Colon (tissue), 2 donors: Measurements from ENCODE around the gene MASP1.
"Not testable (repeated sequence)": the region's sequence is repeated elsewhere in the genome, so short reads cannot be mapped to it uniquely, and the experiment has no call there.

ENCODE experiments used
- FAIRE-seq: peaks from 2 replicates; lab custom pipeline; 2012; peaks lifted over from hg19 to GRCh38; lab: Jason Lieb, UNC
- donor health status: control.
- donor health status: control.

Gene MASP1

GRCh38 chr3:187227658-187228258 is 63.8 kb downstream of the MASP1 start:
- no peak for FAIRE-seq

GRCh38 chr3:187223799-187224198 is 67.7 kb downstream of the MASP1 start:
- no peak for FAIRE-seq

GRCh38 chr3:187222801-187223200 is 68.7 kb downstream of the MASP1 start:
- FAIRE-seq, result no peak

- FAIRE-seq, result no peak
These were observed 76.1 kb downstream of the MASP1 start for GRCh38 chr3:187215460-187215859.

GRCh38 chr3:187213616-187214015 is 77.9 kb downstream of the MASP1 start:
- FAIRE-seq, result no peak

- no peak for FAIRE-seq
These were observed 78.8 kb downstream of the MASP1 start for GRCh38 chr3:187212705-187213104.

GRCh38 chr3:187212196-187212545 is 79.4 kb downstream of the MASP1 start:
- no peak for FAIRE-seq

GRCh38 chr3:187211532-187212195 is 79.9 kb downstream of the MASP1 start:
- FAIRE-seq, result no peak

- no peak for FAIRE-seq
These were observed 80.8 kb downstream of the MASP1 start for GRCh38 chr3:187210545-187211327.

- no peak for FAIRE-seq
These were observed 81.4 kb downstream of the MASP1 start for GRCh38 chr3:187210091-187210490.

- FAIRE-seq, result no peak
These were observed 82.0 kb downstream of the MASP1 start for GRCh38 chr3:187209491-187209890.

GRCh38 chr3:187208159-187208558 is 83.4 kb downstream of the MASP1 start:
- FAIRE-seq, result no peak

- no peak for FAIRE-seq
These were observed 83.9 kb downstream of the MASP1 start for GRCh38 chr3:187207624-187208023.

GRCh38 chr3:187207062-187207461 is 84.5 kb downstream of the MASP1 start:
- FAIRE-seq, result no peak

GRCh38 chr3:187205683-187206082 is 85.9 kb downstream of the MASP1 start:
- FAIRE-seq, result no peak

GRCh38 chr3:187199463-187200050 is 92.0 kb downstream of the MASP1 start:
- not testable (repeated sequence) for FAIRE-seq

- FAIRE-seq, result no peak
These were observed 93.0 kb downstream of the MASP1 start for GRCh38 chr3:187198490-187198889.

GRCh38 chr3:187197335-187197649 is 94.2 kb downstream of the MASP1 start, which contains the start of gene RTP1:
TSS of gene RTP1 (plus strand) at chr3:187197486. CDS start at chr3:187197516, 30 bp downstream.
- no peak for FAIRE-seq

GRCh38 chr3:187196573-187197334 is 94.8 kb downstream of the MASP1 start:
- FAIRE-seq, result no peak

GRCh38 chr3:187193181-187193580 is 98.4 kb downstream of the MASP1 start:
- FAIRE-seq, result no peak

- FAIRE-seq, result no peak
These were observed 100.3 kb downstream of the MASP1 start for GRCh38 chr3:187191271-187191670.

GRCh38 chr3:187188931-187189330 is 102.6 kb downstream of the MASP1 start:
- no peak for FAIRE-seq
